Hepatocyte (in vitro differentiated cells): Measurements from ENCODE around the gene ADAM8.

ENCODE experiments used
- EZH2 ChIP-seq: fragments of 200-600 bp; sonication (generic); IDR thresholded peaks from 2 replicates; pipeline ENCODE4 v1.6.1; 2016; ENCODE audit warnings: antibody characterized with exemption, mild to moderate bottlenecking, borderline replicate concordance
- TF ChIP-seq, protein P1 (sequence below): fragments of 200-600 bp; sonication (generic); IDR thresholded peaks from 2 replicates; pipeline ENCODE4 v1.5.1; 2016; ENCODE audit warnings: antibody characterized with exemption, mild to moderate bottlenecking; ENCODE audit not compliant: poor library complexity

DNA sequence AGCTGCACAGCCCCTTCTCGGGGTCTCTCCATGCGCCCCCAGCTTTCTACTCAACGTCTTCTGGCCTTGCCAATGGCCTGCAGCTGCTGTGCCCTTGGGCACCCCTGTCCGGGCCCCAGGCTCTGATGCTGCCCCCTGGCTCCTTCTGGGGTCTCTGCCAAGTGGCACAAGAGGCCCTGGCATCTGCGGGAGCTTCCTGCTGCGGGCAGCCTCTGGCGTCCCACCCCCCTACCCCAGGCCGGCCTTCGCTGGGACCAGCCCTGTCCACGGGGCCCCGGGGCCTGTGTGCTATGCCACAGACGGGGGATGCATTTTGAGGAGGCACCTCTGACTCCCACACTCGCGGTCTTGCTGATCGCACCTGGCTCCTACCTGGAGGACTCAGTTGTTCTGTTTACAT is 36.7 kb downstream of the ADAM8 start:
- TF ChIP-seq, protein P1, sequence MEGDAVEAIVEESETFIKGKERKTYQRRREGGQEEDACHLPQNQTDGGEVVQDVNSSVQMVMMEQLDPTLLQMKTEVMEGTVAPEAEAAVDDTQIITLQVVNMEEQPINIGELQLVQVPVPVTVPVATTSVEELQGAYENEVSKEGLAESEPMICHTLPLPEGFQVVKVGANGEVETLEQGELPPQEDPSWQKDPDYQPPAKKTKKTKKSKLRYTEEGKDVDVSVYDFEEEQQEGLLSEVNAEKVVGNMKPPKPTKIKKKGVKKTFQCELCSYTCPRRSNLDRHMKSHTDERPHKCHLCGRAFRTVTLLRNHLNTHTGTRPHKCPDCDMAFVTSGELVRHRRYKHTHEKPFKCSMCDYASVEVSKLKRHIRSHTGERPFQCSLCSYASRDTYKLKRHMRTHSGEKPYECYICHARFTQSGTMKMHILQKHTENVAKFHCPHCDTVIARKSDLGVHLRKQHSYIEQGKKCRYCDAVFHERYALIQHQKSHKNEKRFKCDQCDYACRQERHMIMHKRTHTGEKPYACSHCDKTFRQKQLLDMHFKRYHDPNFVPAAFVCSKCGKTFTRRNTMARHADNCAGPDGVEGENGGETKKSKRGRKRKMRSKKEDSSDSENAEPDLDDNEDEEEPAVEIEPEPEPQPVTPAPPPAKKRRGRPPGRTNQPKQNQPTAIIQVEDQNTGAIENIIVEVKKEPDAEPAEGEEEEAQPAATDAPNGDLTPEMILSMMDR = no peak
- no peak for TF ChIP-seq EZH2
